Activated T-cell treated with anti-CD3 and anti-CD28 coated beads, Interleukin-2, amount 50 U/mL, for 72 hours (primary cell): ENCODE results near the gene IL18. TPM values are rescaled to one million over a fixed set of nuclear protein-coding genes. Genes with fewer than 3 reads are reported as not detected.
"Not testable (repeated sequence)": the region's sequence is repeated elsewhere in the genome, so short reads cannot be mapped to it uniquely, and the experiment has no call there.

Experiments
- ATAC-seq, 2 donors: fragments of 150-1000 bp; cut with Tn5 transposase; replicated peaks in 1 of 2; 2 replicates each; pipeline ENCODE4 v1.10.0; 2021; ENCODE audit warnings: moderate library complexity in 2 of 2, mild to moderate bottlenecking in 1 of 2
- DNase-seq, 2 donors: peaks; one replicate each; pipeline ENCODE4 v3.0.0; 2021 to 2022; ENCODE audit warnings: mixed read lengths in 1 of 2
- H3K27ac Mint-ChIP-seq: one replicate; pipeline ENCODE4 v1.8.0; 2022; ENCODE audit warnings: mild to moderate bottlenecking, moderate library complexity, mixed read lengths
- H3K27me3 Mint-ChIP-seq: one replicate; pipeline ENCODE4 v1.8.0; 2022; ENCODE audit warnings: low read depth, mixed read lengths
- H3K36me3 Mint-ChIP-seq, 2 donors: one replicate each; pipeline ENCODE4 v1.8.0; 2022; ENCODE audit warnings: mixed read lengths in 2 of 2, mild to moderate bottlenecking in 1 of 2; ENCODE audit not compliant: insufficient read depth in 2 of 2
- H3K4me1 Mint-ChIP-seq: one replicate; pipeline ENCODE4 v1.8.0; 2022; ENCODE audit warnings: low read depth, mixed read lengths
- H3K4me3 Mint-ChIP-seq, 2 donors: one replicate each; pipeline ENCODE4 v1.8.0; 2022; ENCODE audit warnings: mild to moderate bottlenecking in 2 of 2, mixed read lengths in 2 of 2, moderate library complexity in 2 of 2
- H3K9me3 Mint-ChIP-seq, 2 donors: one replicate each; pipeline ENCODE4 v1.8.0; 2022; ENCODE audit warnings: mixed read lengths in 2 of 2
- total RNA-seq, 2 donors: library from RNA; stranded (reverse); gene quantifications; one replicate each; pipeline ENCODE4 v1.2.3, GENCODE V29; 2022

The IL18 gene
- total RNA-seq, 2 donors from 2014 or later, result 0.35 TPM; not detected in 1

- ATAC-seq (no peak), DNase-seq (no peak)
- Mint-ChIP-seq H3K27ac (no peak overlapping the region), H3K4me1 (no peaks in the 10 kb centered on the region), H3K27me3 (no peaks in the 10 kb centered on the region), H3K36me3 (no peaks in the 10 kb centered on the region), H3K9me3 (no peaks in the 10 kb centered on the region), H3K4me3 (no peak overlapping the region)
Measured at GRCh38 chr11:112127056-112127455, 36.8 kb downstream of the IL18 start.

- Mint-ChIP-seq H3K9me3 (no peaks in the 10 kb centered on the region), H3K27ac (no peak overlapping the region), H3K4me3 (no peak overlapping the region), H3K27me3 (no peaks in the 10 kb centered on the region), H3K4me1 (peaks cover 14% of the 10 kb centered on the region), H3K36me3 (no peaks in the 10 kb centered on the region)
- no peak for ATAC-seq
- no peak for DNase-seq
Measured at GRCh38 chr11:112123129-112123528, 40.8 kb downstream of the IL18 start.

- Mint-ChIP-seq H3K4me3 (no peak overlapping the region), H3K36me3 (no peaks in the 10 kb centered on the region), H3K27ac (no peak overlapping the region), H3K9me3 (no peaks in the 10 kb centered on the region), H3K4me1 (peaks cover 14% of the 10 kb centered on the region), H3K27me3 (no peaks in the 10 kb centered on the region)
- ATAC-seq (no peak), DNase-seq (no peak)
Measured at GRCh38 chr11:112121981-112122615, 41.8 kb downstream of the IL18 start.

GRCh38 chr11:112118176-112118575, 45.7 kb downstream of the IL18 start:
- no peaks in the 10 kb centered on the region for H3K9me3 Mint-ChIP-seq
- no peak for DNase-seq
- H3K4me3 Mint-ChIP-seq, result no peak overlapping the region
- no peaks in the 10 kb centered on the region for H3K36me3 Mint-ChIP-seq
- peaks cover 14% of the 10 kb centered on the region for H3K4me1 Mint-ChIP-seq
- no peaks in the 10 kb centered on the region for H3K27me3 Mint-ChIP-seq
- H3K27ac Mint-ChIP-seq, result no peak overlapping the region
- ATAC-seq, result no peak

GRCh38 chr11:112115386-112115785, 48.5 kb downstream of the IL18 start:
- Mint-ChIP-seq H3K27ac (no peak overlapping the region), H3K27me3 (no peaks in the 10 kb centered on the region), H3K9me3 (no peaks in the 10 kb centered on the region), H3K4me1 (peaks cover 5% of the 10 kb centered on the region), H3K4me3 (no peak overlapping the region), H3K36me3 (no peaks in the 10 kb centered on the region)
- DNase-seq (no peak), ATAC-seq (no peak)

GRCh38 chr11:112114460-112114859, 49.4 kb downstream of the IL18 start:
- Mint-ChIP-seq H3K9me3 (no peaks in the 10 kb centered on the region), H3K4me3 (no peak overlapping the region), H3K36me3 (no peaks in the 10 kb centered on the region), H3K27me3 (no peaks in the 10 kb centered on the region), H3K27ac (no peak overlapping the region), H3K4me1 (no peaks in the 10 kb centered on the region)
- no peak for ATAC-seq
- DNase-seq, result no peak

- DNase-seq (peak in 1 of 2 donors; percentile 16), ATAC-seq (peak; percentile 48 to 55)
- H3K9me3 Mint-ChIP-seq, result no peaks in the 10 kb centered on the region
- H3K4me1 Mint-ChIP-seq, result no peaks in the 10 kb centered on the region
- H3K27me3 Mint-ChIP-seq, result no peaks in the 10 kb centered on the region
- no peaks in the 10 kb centered on the region for H3K36me3 Mint-ChIP-seq
- peak overlapping the region; percentile 70 for H3K27ac Mint-ChIP-seq
- no peak overlapping the region for H3K4me3 Mint-ChIP-seq
Measured at GRCh38 chr11:112113539-112114457, 50.1 kb downstream of the IL18 start.

GRCh38 chr11:112106070-112106469, 57.8 kb downstream of the IL18 start:
- no peak for ATAC-seq
- H3K4me1 Mint-ChIP-seq, result no peaks in the 10 kb centered on the region
- no peaks in the 10 kb centered on the region for H3K36me3 Mint-ChIP-seq
- H3K27ac Mint-ChIP-seq, result no peak overlapping the region
- no peak for DNase-seq
- H3K9me3 Mint-ChIP-seq, result no peaks in the 10 kb centered on the region
- H3K27me3 Mint-ChIP-seq, result no peaks in the 10 kb centered on the region
- no peak overlapping the region for H3K4me3 Mint-ChIP-seq

- Mint-ChIP-seq H3K9me3 (no peaks in the 10 kb centered on the region), H3K4me1 (no peaks in the 10 kb centered on the region), H3K27me3 (no peaks in the 10 kb centered on the region), H3K36me3 (no peaks in the 10 kb centered on the region), H3K4me3 (no peak overlapping the region), H3K27ac (no peak overlapping the region)
- ATAC-seq (no peak), DNase-seq (no peak)
Measured at GRCh38 chr11:112103446-112103845, 60.4 kb downstream of the IL18 start.

- DNase-seq (no peak), ATAC-seq (no peak)
- Mint-ChIP-seq H3K36me3 (peaks cover 0 to 4% of the 10 kb centered on the region in 2 donors), H3K27me3 (no peaks in the 10 kb centered on the region), H3K4me1 (no peaks in the 10 kb centered on the region), H3K4me3 (no peak overlapping the region), H3K9me3 (no peaks in the 10 kb centered on the region), H3K27ac (no peak overlapping the region)
Measured at GRCh38 chr11:112100462-112100861, 63.4 kb downstream of the IL18 start.

GRCh38 chr11:112097734-112098528, 66.0 kb downstream of the IL18 start:
- ATAC-seq (no peak), DNase-seq (no peak)
- no peaks in the 10 kb centered on the region for H3K27me3 Mint-ChIP-seq
- no peaks in the 10 kb centered on the region for H3K4me1 Mint-ChIP-seq
- no peak overlapping the region for H3K4me3 Mint-ChIP-seq
- peaks cover 0 to 10% of the 10 kb centered on the region in 2 donors for H3K36me3 Mint-ChIP-seq
- H3K9me3 Mint-ChIP-seq, result no peaks in the 10 kb centered on the region
- no peak overlapping the region for H3K27ac Mint-ChIP-seq

GRCh38 chr11:112096194-112096593, 67.7 kb downstream of the IL18 start:
- Mint-ChIP-seq H3K27me3 (no peaks in the 10 kb centered on the region), H3K4me1 (no peaks in the 10 kb centered on the region), H3K4me3 (no peak overlapping the region), H3K9me3 (no peaks in the 10 kb centered on the region), H3K27ac (no peak overlapping the region), H3K36me3 (peaks cover 6 to 22% of the 10 kb centered on the region in 2 donors)
- DNase-seq (no peak), ATAC-seq (no peak)

- DNase-seq, ATAC-seq, H3K27ac Mint-ChIP-seq, H3K9me3 Mint-ChIP-seq, H3K4me1 Mint-ChIP-seq, H3K4me3 Mint-ChIP-seq, H3K27me3 Mint-ChIP-seq: not testable (repeated sequence)
- H3K36me3 Mint-ChIP-seq, result peaks cover 6 to 27% of the 10 kb centered on the region in 2 donors
Measured at GRCh38 chr11:112095302-112095701, 68.6 kb downstream of the IL18 start.
